CD1c-positive myeloid dendritic cell (primary cell): ENCODE measurements around the gene BIRC5.
"Not testable (repeated sequence)": the region's sequence is repeated elsewhere in the genome, so short reads cannot be mapped to it uniquely, and the experiment has no call there.

Experiments
- DNase-seq: peaks from one replicate; pipeline ENCODE4 v3.0.0-alpha.2; 2016; ENCODE audit errors: extremely low spot score

Gene BIRC5

GRCh38 chr17:78240012-78240655, 26.1 kb downstream of the BIRC5 start:
- no peak for DNase-seq

GRCh38 chr17:78240839-78241238, 26.8 kb downstream of the BIRC5 start:
- DNase-seq, result no peak

GRCh38 chr17:78241277-78242023, 27.4 kb downstream of the BIRC5 start:
- no peak for DNase-seq

GRCh38 chr17:78242024-78242742, 28.1 kb downstream of the BIRC5 start:
- DNase-seq, result peak; percentile 69

GRCh38 chr17:78247304-78247703, 33.3 kb downstream of the BIRC5 start:
- no peak for DNase-seq

GRCh38 chr17:78248051-78248914, 34.2 kb downstream of the BIRC5 start:
- DNase-seq, result no peak

- DNase-seq, result no peak
These were observed 35.2 kb downstream of the BIRC5 start for GRCh38 chr17:78249074-78249817.

- DNase-seq, result no peak
These were observed 36.1 kb downstream of the BIRC5 start for GRCh38 chr17:78249818-78250806.

GRCh38 chr17:78250891-78251772, 37.1 kb downstream of the BIRC5 start:
- DNase-seq, result peak; percentile 91

GRCh38 chr17:78251773-78252103, 37.7 kb downstream of the BIRC5 start:
- DNase-seq, result no peak

- DNase-seq, result peak; percentile 37
These were observed 38.1 kb downstream of the BIRC5 start for GRCh38 chr17:78252111-78252634.

- DNase-seq, result no peak
These were observed 38.9 kb downstream of the BIRC5 start for GRCh38 chr17:78252701-78253635.

GRCh38 chr17:78253636-78253945, 39.5 kb downstream of the BIRC5 start:
- not testable (repeated sequence) for DNase-seq

GRCh38 chr17:78253946-78254672, 40.1 kb downstream of the BIRC5 start:
- DNase-seq, result peak; percentile 88

- DNase-seq, result no peak
These were observed 41.1 kb downstream of the BIRC5 start for GRCh38 chr17:78255029-78255656.

- DNase-seq, result no peak
These were observed 42.1 kb downstream of the BIRC5 start for GRCh38 chr17:78255953-78256706.
